HG02571 (cell line): ENCODE measurements around the gene RCVRN.

Experiments used
- ATAC-seq: cut with Tn5 transposase; IDR thresholded peaks from one replicate; pipeline ENCODE4 v1.9.1; 2021; ENCODE audit warnings: mild to moderate bottlenecking, moderate library complexity; ENCODE audit not compliant: unreplicated experiment

Gene RCVRN

DNA sequence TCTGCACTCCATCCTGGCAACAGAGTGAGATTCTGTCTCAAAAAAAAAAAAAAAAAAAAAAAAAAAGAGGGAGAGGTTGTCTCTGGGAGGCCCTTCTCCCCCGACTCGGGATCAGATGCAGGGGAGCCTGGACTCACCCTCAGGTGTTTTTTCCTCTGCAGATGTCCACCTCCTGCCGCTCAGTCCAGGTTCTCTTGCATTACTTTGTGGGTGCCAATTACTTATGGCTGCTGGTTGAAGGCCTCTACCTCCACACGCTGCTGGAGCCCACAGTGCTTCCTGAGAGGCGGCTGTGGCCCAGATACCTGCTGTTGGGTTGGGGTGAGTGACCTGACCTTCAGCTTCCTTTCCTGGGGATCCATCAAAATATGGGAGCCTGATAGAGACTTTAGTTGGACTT is 45.3 kb downstream of the RCVRN start:
- ATAC-seq, result no peak

DNA sequence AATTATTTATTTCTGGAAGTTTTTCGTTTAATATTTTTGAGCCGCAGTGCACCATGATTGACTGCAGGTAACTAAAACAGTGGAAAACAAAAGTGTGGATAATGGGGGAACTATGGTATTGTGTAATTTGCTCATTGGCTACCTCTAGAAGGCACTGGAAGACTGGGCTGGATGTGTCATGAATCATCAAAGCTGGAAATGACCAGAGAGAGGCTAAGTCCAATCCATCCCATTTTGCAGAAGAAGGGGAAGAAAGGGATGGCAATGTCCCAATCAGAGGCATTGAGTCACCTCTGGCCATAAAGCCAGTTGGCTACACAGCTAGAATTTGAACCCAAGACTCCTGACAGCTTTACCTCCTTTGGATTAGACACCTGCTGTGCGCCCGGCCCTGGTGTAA is 50.0 kb downstream of the RCVRN start:
- no peak for ATAC-seq

DNA sequence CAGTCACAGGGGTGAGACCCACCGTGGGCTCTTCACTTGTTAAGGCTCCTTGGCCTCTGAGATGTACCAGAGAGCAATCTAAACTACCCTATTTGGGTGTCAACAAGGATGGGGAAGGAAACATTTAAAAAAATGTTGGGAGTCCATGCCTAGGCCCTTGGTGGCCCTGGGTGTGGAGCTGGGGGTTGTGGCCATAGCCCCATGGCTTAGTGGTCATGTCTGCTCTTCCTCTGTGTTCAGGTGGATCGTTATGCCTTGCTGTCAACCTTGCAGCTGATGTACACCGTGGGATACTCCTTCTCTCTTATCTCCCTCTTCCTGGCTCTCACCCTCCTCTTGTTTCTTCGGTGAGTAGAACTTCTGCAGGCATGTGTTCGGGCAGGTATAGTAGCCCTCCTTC is 50.8 kb downstream of the RCVRN start:
- ATAC-seq, result no peak

DNA sequence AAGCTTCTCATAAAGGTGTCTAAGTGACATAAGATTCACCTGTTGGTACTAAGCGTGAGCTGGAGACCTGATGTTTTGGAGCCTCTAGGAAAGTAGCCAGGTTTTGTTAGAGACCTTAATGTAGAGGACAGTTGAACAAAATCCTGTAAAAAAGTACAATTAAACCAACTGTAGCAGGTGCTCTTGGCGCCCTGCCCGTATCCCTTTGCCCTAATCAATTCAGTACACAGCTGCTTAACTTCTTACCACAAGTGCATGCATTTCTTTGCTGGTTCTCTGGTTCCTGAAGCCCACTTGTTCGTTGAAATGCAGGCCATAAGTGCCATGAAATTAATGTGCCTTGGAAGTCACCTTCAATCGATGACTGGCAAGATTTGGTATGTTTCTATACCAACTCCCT is 54.9 kb downstream of the RCVRN start:
- ATAC-seq, result no peak
